Ishikawa (cell line): ENCODE results near the gene SEMA5A.

ENCODE experiments used
- CEBPB ChIP-seq: IDR thresholded peaks from 2 replicates; pipeline ENCODE4 v1.6.1; 2012
- CREB1 ChIP-seq: IDR thresholded peaks from 2 replicates; pipeline ENCODE4 v1.6.1; 2012; ENCODE audit warnings: low read depth
- EGR1 ChIP-seq: IDR thresholded peaks from 2 replicates; pipeline ENCODE4 v1.6.1; 2012
- EP300 ChIP-seq: IDR thresholded peaks from 2 replicates; pipeline ENCODE4 v1.6.1; 2012; ENCODE audit warnings: borderline replicate concordance
- FOXM1 ChIP-seq: IDR thresholded peaks from 2 replicates; pipeline ENCODE4 v1.6.1; 2012; ENCODE audit warnings: low read depth, borderline replicate concordance
- NFIC ChIP-seq: IDR thresholded peaks from 2 replicates; pipeline ENCODE4 v1.6.1; 2012
- RAD21 ChIP-seq: IDR thresholded peaks from 2 replicates; pipeline ENCODE4 v1.6.1; 2012; ENCODE audit warnings: low read depth
- TAF1 ChIP-seq: IDR thresholded peaks from 2 replicates; pipeline ENCODE4 v1.6.1; 2012; ENCODE audit warnings: low read depth, mild to moderate bottlenecking
- TCF12 ChIP-seq: IDR thresholded peaks from 2 replicates; pipeline ENCODE4 v1.6.1; 2012; ENCODE audit warnings: low read depth
- TEAD4 ChIP-seq: IDR thresholded peaks from 2 replicates; pipeline ENCODE4 v1.6.1; 2012
- YY1 ChIP-seq: IDR thresholded peaks from 2 replicates; pipeline ENCODE4 v1.6.1; 2012; ENCODE audit warnings: low read depth
- ZBTB7A ChIP-seq: IDR thresholded peaks from 2 replicates; pipeline ENCODE4 v1.6.1; 2012; ENCODE audit warnings: low read depth
- TF ChIP-seq, protein P1 (sequence below): IDR thresholded peaks from 2 replicates; pipeline ENCODE4 v1.6.1; 2012
- TF ChIP-seq, protein P2 (sequence below): IDR thresholded peaks from 2 replicates; pipeline ENCODE4 v1.6.1; 2012; ENCODE audit warnings: low read depth, mild to moderate bottlenecking
- TF ChIP-seq, protein P3 (sequence below): IDR thresholded peaks from 2 replicates; pipeline ENCODE4 v1.6.1; 2012

The SEMA5A gene

DNA sequence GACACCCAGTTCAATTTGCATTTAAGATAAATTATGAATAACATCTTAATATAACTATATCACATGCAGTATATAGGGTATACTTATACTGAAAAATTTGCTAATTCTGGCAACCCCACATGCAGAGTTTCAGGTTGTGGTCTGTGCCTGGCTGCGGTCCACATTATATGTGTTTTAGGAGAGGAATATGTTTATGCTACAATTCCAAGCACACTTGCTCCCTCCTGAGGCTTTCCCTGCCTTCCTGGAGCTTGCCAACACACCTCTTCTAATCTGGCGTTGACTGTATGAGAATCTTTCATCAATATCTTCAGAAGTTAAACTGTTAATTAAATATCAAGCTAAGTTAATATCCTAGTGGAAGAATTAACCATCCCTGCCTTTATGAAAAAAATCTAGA, 45.2 kb downstream of the SEMA5A start:
- no peak for TF ChIP-seq EGR1
- TF ChIP-seq NFIC = no peak
- TF ChIP-seq TAF1 = no peak
- TF ChIP-seq TEAD4 = no peak
- TF ChIP-seq, protein P1, sequence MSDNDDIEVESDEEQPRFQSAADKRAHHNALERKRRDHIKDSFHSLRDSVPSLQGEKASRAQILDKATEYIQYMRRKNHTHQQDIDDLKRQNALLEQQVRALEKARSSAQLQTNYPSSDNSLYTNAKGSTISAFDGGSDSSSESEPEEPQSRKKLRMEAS = no peak
- no peak for TF ChIP-seq CREB1
- no peak for TF ChIP-seq ZBTB7A
- TF ChIP-seq TCF12 = no peak
- TF ChIP-seq, protein P2, sequence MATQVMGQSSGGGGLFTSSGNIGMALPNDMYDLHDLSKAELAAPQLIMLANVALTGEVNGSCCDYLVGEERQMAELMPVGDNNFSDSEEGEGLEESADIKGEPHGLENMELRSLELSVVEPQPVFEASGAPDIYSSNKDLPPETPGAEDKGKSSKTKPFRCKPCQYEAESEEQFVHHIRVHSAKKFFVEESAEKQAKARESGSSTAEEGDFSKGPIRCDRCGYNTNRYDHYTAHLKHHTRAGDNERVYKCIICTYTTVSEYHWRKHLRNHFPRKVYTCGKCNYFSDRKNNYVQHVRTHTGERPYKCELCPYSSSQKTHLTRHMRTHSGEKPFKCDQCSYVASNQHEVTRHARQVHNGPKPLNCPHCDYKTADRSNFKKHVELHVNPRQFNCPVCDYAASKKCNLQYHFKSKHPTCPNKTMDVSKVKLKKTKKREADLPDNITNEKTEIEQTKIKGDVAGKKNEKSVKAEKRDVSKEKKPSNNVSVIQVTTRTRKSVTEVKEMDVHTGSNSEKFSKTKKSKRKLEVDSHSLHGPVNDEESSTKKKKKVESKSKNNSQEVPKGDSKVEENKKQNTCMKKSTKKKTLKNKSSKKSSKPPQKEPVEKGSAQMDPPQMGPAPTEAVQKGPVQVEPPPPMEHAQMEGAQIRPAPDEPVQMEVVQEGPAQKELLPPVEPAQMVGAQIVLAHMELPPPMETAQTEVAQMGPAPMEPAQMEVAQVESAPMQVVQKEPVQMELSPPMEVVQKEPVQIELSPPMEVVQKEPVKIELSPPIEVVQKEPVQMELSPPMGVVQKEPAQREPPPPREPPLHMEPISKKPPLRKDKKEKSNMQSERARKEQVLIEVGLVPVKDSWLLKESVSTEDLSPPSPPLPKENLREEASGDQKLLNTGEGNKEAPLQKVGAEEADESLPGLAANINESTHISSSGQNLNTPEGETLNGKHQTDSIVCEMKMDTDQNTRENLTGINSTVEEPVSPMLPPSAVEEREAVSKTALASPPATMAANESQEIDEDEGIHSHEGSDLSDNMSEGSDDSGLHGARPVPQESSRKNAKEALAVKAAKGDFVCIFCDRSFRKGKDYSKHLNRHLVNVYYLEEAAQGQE = no peak
- TF ChIP-seq YY1 = no peak
- TF ChIP-seq RAD21 = no peak
- TF ChIP-seq, protein P3, sequence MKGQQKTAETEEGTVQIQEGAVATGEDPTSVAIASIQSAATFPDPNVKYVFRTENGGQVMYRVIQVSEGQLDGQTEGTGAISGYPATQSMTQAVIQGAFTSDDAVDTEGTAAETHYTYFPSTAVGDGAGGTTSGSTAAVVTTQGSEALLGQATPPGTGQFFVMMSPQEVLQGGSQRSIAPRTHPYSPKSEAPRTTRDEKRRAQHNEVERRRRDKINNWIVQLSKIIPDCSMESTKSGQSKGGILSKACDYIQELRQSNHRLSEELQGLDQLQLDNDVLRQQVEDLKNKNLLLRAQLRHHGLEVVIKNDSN = no peak
- no peak for TF ChIP-seq EP300

DNA sequence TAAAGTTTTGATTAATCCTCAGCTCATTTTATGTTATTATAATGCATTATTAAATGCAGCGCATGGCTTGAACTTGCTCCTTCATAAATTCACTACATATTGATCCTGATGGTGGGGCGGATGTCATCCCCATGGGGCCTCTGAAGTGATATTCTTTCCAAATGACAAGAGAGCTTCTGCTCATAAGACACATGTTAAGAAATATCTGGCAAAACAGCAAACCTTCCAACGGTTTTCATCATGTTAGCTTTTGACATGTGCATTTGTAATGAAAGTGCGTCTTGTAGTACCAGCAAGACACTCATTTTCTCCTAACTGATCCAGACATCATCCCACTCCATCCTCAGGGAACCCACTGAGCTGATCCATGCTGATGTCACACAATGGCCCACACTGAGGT, 45.7 kb downstream of the SEMA5A start:
- TF ChIP-seq, protein P3 = no peak
- TF ChIP-seq, protein P2 = no peak
- TF ChIP-seq EP300 = no peak
- TF ChIP-seq YY1 = no peak
- no peak for TF ChIP-seq EGR1
- TF ChIP-seq NFIC = no peak
- no peak for TF ChIP-seq RAD21
- TF ChIP-seq, protein P1 = no peak
- no peak for TF ChIP-seq TEAD4
- no peak for TF ChIP-seq CREB1
- TF ChIP-seq CEBPB = no peak
- TF ChIP-seq TAF1 = no peak
- no peak for TF ChIP-seq ZBTB7A
- TF ChIP-seq FOXM1 = no peak
- TF ChIP-seq TCF12 = no peak

DNA sequence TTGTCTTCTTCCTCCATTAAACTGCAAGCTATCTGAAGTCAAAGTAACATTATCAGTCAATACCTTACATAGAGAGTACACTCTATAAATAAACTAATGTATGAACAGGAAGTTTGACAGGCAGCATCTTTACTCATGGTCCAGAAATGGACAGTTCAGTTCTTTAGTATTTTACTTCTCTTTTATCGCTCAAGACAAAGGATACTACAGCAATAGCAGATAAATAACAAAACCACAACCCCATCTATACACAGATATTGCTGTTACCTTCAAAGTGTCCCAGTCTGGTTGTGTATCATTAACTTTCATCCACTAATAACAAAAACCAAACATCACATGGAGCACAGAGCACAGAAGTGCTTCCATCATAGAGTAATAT, 46.4 kb downstream of the SEMA5A start:
- no peak for TF ChIP-seq EP300
- no peak for TF ChIP-seq CEBPB

DNA sequence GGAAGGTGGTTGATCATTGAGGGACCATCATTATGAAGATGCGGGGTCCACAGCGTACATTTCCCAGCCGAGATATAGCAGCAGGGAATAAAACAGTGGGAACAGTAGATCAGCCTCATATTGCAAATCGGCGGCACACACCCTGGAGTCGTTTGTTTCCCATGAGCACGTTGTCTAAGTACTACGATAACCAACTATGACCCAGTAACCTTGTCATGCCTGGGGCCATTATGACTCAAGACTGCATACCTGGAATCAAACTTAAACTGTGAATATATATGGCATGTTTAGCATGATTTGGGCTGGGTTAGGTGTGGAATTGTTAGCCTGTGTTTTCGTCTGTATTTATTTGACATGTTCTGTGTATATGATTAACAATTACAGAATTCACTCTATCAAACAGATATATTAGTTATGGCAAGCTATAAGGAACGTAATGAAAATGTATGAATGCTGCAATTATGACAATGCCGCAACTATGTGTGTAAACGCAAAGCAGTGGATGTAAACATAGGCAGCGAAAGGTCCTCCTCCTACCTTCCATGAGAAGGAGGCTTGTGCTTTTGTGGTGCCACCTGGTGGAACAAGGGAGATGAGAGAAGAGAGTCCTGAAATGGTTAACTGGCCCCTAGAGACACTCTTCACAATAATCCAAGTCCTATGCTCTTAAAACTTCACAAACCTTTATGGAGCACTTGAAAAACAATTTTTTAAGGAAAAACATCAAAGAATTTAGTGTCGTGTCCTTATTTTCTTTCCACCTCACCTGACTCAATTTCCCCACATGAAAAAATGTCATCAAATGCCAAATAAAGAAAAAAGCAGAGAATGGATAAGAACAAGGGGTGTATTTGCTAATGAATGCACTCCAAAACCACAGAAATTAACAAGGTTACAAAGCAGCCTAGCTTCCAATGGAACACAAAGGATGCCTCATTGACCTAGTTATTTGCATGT, 47.1 kb downstream of the SEMA5A start:
- TF ChIP-seq, protein P1 = no peak
- TF ChIP-seq, protein P2 = no peak
- TF ChIP-seq RAD21 (0 out of 2 replicates have a peak, but pooled peaks have one; percentile 11), YY1 (no peak), EGR1 (no peak), TAF1 (no peak), CEBPB (no peak), TCF12 (no peak)
